ENCODE results near the gene ADCYAP1R1.

DNA sequence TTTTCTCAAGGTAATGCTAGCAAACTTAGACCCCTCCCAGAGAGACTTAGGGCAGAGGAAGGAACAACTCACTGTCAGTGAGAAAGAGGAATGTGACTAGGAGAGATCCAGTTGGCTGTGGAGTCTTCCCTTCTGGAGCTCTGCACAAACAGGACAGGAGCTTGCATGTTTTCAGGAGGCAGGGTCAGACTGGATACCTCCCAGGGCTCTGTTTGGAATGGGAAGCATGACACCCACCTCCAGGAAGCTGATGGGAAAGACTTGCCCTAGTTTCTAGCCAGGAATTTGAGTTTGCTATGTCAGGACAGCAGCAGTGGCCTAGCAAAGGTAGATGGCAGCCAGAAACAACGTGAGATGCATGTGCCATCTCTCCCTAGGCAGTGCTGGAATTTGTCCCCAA lies 47.7 kb upstream of the ADCYAP1R1 start:
- TF ChIP-seq, protein P1, sequence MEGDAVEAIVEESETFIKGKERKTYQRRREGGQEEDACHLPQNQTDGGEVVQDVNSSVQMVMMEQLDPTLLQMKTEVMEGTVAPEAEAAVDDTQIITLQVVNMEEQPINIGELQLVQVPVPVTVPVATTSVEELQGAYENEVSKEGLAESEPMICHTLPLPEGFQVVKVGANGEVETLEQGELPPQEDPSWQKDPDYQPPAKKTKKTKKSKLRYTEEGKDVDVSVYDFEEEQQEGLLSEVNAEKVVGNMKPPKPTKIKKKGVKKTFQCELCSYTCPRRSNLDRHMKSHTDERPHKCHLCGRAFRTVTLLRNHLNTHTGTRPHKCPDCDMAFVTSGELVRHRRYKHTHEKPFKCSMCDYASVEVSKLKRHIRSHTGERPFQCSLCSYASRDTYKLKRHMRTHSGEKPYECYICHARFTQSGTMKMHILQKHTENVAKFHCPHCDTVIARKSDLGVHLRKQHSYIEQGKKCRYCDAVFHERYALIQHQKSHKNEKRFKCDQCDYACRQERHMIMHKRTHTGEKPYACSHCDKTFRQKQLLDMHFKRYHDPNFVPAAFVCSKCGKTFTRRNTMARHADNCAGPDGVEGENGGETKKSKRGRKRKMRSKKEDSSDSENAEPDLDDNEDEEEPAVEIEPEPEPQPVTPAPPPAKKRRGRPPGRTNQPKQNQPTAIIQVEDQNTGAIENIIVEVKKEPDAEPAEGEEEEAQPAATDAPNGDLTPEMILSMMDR (IDR thresholded peaks at IDR 0.05 in 8 of 11, conservative IDR thresholded peaks at IDR 0.05 in 3 of 11), result no peak
- TF ChIP-seq POLR2A (IDR thresholded peaks at IDR 0.05), result no peak
